Lung (tissue), 12 donors: ENCODE results near the gene GLT6D1. TPM values are rescaled to one million over a fixed set of nuclear protein-coding genes. Genes with fewer than 3 reads are reported as not detected.

ENCODE experiments used
- ATAC-seq: fragments of 200-7000 bp; cut with Tn5 transposase; one replicate; pipeline ENCODE4 v1.9.1; 2020; ENCODE audit warnings: moderate number of reproducible peaks; ENCODE audit not compliant: insufficient read depth, low FRiP score
- DNase-seq, 3 donors: peaks; one replicate each; pipeline ENCODE4 v3.0.0-alpha.2; 2013 to 2017
- H3K27ac ChIP-seq, 2 donors: one replicate each; pipeline ENCODE4 v1.5.1; 2013; ENCODE audit warnings: mild to moderate bottlenecking in 2 of 2, moderate library complexity in 2 of 2, control low read depth in 1 of 2, inconsistent platforms in 1 of 2, low read depth in 1 of 2, low read length in 1 of 2
- H3K27me3 ChIP-seq, 3 donors: one replicate each; pipeline ENCODE4 v1.5.1; 2013; ENCODE audit warnings: low read length in 2 of 3; ENCODE audit not compliant: control insufficient read depth in 3 of 3, insufficient read depth in 3 of 3
- H3K36me3 ChIP-seq, 4 donors: one replicate each; pipeline ENCODE4 v1.5.1; 2013; ENCODE audit warnings: low read length in 4 of 4, mild to moderate bottlenecking in 1 of 4, moderate library complexity in 1 of 4; ENCODE audit not compliant: control insufficient read depth in 4 of 4, insufficient read depth in 4 of 4
- H3K4me1 ChIP-seq, 5 donors: one replicate each; pipeline ENCODE4 v1.5.1; 2013; ENCODE audit warnings: low read length in 5 of 5, mild to moderate bottlenecking in 2 of 5, moderate library complexity in 1 of 5; ENCODE audit not compliant: control insufficient read depth in 5 of 5, insufficient read depth in 5 of 5
- H3K4me3 ChIP-seq: one replicate; pipeline ENCODE4 v1.5.1; 2013; ENCODE audit warnings: mild to moderate bottlenecking, control low read depth, moderate library complexity
- H3K9ac ChIP-seq, 2 donors: one replicate each; pipeline ENCODE4 v1.5.1; 2013; ENCODE audit warnings: low read length in 2 of 2, control low read depth in 1 of 2; ENCODE audit not compliant: insufficient read depth in 1 of 2
- H3K9me3 ChIP-seq, 4 donors: one replicate each; pipeline ENCODE4 v1.5.1; 2013; ENCODE audit warnings: low read length in 3 of 4, mild to moderate bottlenecking in 1 of 4, moderate library complexity in 1 of 4; ENCODE audit not compliant: control insufficient read depth in 4 of 4, insufficient read depth in 3 of 4
- CTCF ChIP-seq: IDR thresholded peaks from 2 replicates; pipeline ENCODE4 v1.5.1; 2012; ENCODE audit warnings: mild to moderate bottlenecking; ENCODE audit errors: control extremely low read depth, extremely low read depth
- WGBS, 2 donors: extraction: QIAGEN DNeasy Blood & Tissue Kit; methylation state at CpG; one replicate each; pipeline ENCODE4 v1.1.7; 2013; 5-methylcytosine and 5-hydroxymethylcytosine counted together
- polyA plus RNA-seq, 2 donors: library from polyadenylated mRNA; stranded (reverse); fragments of 200-250 nt; gene quantifications; one replicate each; pipeline ENCODE4 v1.2.1, GENCODE V29; 2013
- total RNA-seq, 2 donors: library from RNA; depleted of rRNA in 1 of 2; stranded (reverse); fragments of >200 nt in 1 of 2; gene quantifications; one replicate each; pipeline ENCODE4 v1.2.1, GENCODE V29; 2014 to 2021
- donor health status: control.
- donor health status: control.
- donor health status: Bipolar disorder and iron deficiency.
- donor health status: healthy.
- donor health status: DM: yes; HTN: yes; CAD: no.

The GLT6D1 gene
- total and polyA plus RNA-seq, 4 donors, result not detected

- WGBS, 2 donors, result 87 to 88% methylated on average over 11 of the region's 11 CpGs
- Histone ChIP-seq H3K36me3 (no peaks in the 10 kb centered on the region), H3K9me3 (peaks cover 0 to 3% (median 0%) of the 10 kb centered on the region in 4 donors), H3K4me3 (no peak overlapping the region), H3K27me3 (no peaks in the 10 kb centered on the region), H3K27ac (no peak overlapping the region), H3K9ac (no peak overlapping the region), H3K4me1 (no peaks in the 10 kb centered on the region)
- TF ChIP-seq CTCF, result no peak
- DNase-seq, result no peak
- no peak for ATAC-seq
Observed at GRCh38 chr9:135580664-135581380, 58.5 kb downstream of the GLT6D1 start.

GRCh38 chr9:135579889-135580660 lies 59.3 kb downstream of the GLT6D1 start:
- WGBS, 2 donors, result 70 to 81% methylated on average over 10 of the region's 10 CpGs
- no peak for ATAC-seq
- Histone ChIP-seq H3K36me3 (no peaks in the 10 kb centered on the region), H3K4me3 (no peak overlapping the region), H3K4me1 (no peaks in the 10 kb centered on the region), H3K27ac (no peak overlapping the region), H3K9ac (no peak overlapping the region), H3K9me3 (peaks cover 0 to 3% (median 0%) of the 10 kb centered on the region in 4 donors), H3K27me3 (no peaks in the 10 kb centered on the region)
- no peak for DNase-seq
- no peak for TF ChIP-seq CTCF

- Histone ChIP-seq H3K4me1 (no peaks in the 10 kb centered on the region), H3K4me3 (no peak overlapping the region), H3K27ac (no peak overlapping the region), H3K36me3 (no peaks in the 10 kb centered on the region), H3K9me3 (peaks cover 0 to 3% (median 0%) of the 10 kb centered on the region in 4 donors), H3K27me3 (no peaks in the 10 kb centered on the region), H3K9ac (no peak overlapping the region)
- ATAC-seq (no peak), DNase-seq (no peak)
- WGBS, 2 donors, result 25 to 35% methylated on average over 2 of the region's 2 CpGs
- no peak for TF ChIP-seq CTCF
Observed at GRCh38 chr9:135579356-135579755, 60.0 kb downstream of the GLT6D1 start.
